Keratinocyte (primary cell): Measurements from ENCODE around the gene VPS26B.
A peak's percentile ranks its signal among the peaks of the same experiment; 100 is the strongest.

Source experiments
- EZH2 ChIP-seq: IDR thresholded peaks from one replicate; pipeline ENCODE4 v1.6.1; 2012; ENCODE audit warnings: inconsistent platforms, mild to moderate bottlenecking, low read length, moderate library complexity
- TF ChIP-seq, protein P1 (sequence below), 3 experiments: IDR thresholded peaks in 1 of 3; conservative IDR thresholded peaks in 1 of 3; optimal IDR thresholded peaks in 1 of 3; 2 replicates in 2 of 3; 3 replicates in 1 of 3; pipeline versions ENCODE3 to v1.5.1; 2011; ENCODE audit warnings: low read length in 3 of 3, mild to moderate bottlenecking in 3 of 3, moderate library complexity in 2 of 3, control low read depth in 1 of 3, inconsistent platforms in 1 of 3; ENCODE audit not compliant: insufficient read depth in 2 of 3; ENCODE audit errors: extremely low read depth in 1 of 3

DNA sequence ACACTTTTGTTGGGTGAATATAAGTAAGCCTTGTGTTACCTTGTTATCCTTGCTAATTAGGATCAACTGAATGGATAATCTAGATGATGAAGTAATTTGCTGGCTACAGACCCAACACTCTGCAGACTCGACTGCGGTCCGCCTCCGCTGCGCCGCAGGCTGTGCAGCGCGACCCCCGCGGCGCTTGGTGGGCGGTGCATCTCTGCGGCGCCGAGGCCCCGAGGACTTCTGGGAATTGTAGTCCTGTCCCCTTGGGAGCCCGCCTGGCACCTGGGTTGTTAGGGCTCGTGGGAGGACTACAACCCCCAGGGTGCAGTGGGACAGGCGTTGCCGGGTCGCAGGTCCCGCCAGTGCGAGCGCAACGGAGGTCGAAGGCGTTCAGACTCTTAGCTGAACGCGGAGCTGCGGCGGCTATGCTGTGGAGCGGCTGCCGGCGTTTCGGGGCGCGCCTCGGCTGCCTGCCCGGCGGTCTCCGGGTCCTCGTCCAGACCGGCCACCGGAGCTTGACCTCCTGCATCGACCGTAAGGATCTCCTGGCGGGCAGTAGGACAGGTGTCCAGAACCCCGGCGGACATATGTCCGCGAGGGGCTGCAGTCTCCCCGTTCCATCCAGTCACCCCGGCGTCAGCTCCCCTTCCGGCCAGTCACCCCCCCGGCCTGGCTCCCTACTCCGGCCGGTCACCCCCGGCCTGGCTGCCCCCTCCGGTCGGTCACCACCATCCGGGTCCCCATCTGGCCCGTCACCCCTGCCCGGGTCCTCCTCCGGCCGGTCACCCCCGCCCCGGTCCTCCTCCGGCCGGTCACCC, 28.9 kb downstream of the VPS26B start, which contains the start of the genes ACAD8 and THYN1:
- TF ChIP-seq, protein P1, sequence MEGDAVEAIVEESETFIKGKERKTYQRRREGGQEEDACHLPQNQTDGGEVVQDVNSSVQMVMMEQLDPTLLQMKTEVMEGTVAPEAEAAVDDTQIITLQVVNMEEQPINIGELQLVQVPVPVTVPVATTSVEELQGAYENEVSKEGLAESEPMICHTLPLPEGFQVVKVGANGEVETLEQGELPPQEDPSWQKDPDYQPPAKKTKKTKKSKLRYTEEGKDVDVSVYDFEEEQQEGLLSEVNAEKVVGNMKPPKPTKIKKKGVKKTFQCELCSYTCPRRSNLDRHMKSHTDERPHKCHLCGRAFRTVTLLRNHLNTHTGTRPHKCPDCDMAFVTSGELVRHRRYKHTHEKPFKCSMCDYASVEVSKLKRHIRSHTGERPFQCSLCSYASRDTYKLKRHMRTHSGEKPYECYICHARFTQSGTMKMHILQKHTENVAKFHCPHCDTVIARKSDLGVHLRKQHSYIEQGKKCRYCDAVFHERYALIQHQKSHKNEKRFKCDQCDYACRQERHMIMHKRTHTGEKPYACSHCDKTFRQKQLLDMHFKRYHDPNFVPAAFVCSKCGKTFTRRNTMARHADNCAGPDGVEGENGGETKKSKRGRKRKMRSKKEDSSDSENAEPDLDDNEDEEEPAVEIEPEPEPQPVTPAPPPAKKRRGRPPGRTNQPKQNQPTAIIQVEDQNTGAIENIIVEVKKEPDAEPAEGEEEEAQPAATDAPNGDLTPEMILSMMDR (optimal IDR thresholded peaks at IDR 0.05 in 1 of 3, IDR thresholded peaks at IDR 0.05 in 1 of 3, conservative IDR thresholded peaks at IDR 0.05 in 1 of 3; ENCODE audit: extremely low read depth in 1 of 3, insufficient read depth in 2 of 3, low read length in 3 of 3), result peak in 1 of 3 experiments; percentile 19
- TF ChIP-seq EZH2, result no peak
